ENCODE measurements around the gene DNAAF2. TPM values are rescaled to one million over a fixed set of nuclear protein-coding genes. Genes with fewer than 3 reads are reported as not detected.
"Not testable (repeated sequence)": the region's sequence is repeated elsewhere in the genome, so short reads cannot be mapped to it uniquely, and the experiment has no call there.

Gene DNAAF2
- total RNA-seq, 1 donor from 2014 or later = 17.4 TPM

DNA sequence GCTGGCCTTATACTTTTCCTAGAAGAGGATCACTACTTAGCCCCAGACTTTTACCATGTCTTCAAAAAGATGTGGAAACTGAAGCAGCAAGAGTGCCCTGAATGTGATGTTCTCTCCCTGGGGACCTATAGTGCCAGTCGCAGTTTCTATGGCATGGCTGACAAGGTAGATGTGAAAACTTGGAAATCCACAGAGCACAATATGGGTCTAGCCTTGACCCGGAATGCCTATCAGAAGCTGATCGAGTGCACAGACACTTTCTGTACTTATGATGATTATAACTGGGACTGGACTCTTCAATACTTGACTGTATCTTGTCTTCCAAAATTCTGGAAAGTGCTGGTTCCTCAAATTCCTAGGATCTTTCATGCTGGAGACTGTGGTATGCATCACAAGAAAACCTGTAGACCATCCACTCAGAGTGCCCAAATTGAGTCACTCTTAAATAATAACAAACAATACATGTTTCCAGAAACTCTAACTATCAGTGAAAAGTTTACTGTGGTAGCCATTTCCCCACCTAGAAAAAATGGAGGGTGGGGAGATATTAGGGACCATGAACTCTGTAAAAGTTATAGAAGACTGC is 12.9 kb downstream of the DNAAF2 start:
- no peak for DNase-seq (ENCODE audit: low read depth)

GRCh38 chr14:49621114-49621881 is 13.7 kb downstream of the DNAAF2 start:
- no peak for DNase-seq (ENCODE audit: low read depth)

GRCh38 chr14:49620182-49621113 is 14.6 kb downstream of the DNAAF2 start, which contains the start of the genes MGAT2 and RPL36AL:
TSS of gene MGAT2 (plus strand) at chr14:49620799. CDS start at chr14:49621269, 470 bp downstream.
TSS of gene RPL36AL (minus strand) at chr14:49620626. CDS start at chr14:49619104, 1,522 bp downstream.
- peak; percentile 95 for DNase-seq (ENCODE audit: low read depth)

GRCh38 chr14:49619730-49620129 is 15.3 kb downstream of the DNAAF2 start:
- DNase-seq (ENCODE audit: low read depth) = no peak

DNA sequence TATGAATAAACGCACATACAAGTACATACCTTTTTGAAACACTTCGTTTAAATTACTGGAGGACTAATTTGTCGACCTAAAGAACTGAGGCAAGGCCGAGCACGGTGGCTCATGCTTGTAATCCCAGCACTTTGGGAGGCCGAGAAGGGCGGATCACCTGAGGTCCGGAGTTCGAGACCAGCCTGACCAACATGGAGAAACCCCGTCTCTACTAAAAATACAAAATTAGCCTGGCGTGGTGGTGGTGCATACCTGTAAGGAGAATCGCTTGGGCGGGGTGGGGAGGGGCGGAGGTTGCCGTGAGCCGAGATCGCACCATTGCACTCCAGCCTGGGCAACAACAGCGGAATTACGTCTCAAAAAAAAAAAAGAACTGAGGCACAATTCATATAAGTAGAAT is 15.8 kb downstream of the DNAAF2 start:
- not testable (repeated sequence) for DNase-seq (ENCODE audit: low read depth)

- DNase-seq (ENCODE audit: low read depth) = no peak
Observed at GRCh38 chr14:49617852-49618519, 17.1 kb downstream of the DNAAF2 start.

- DNase-seq (ENCODE audit: low read depth) = no peak
Observed at GRCh38 chr14:49615776-49616175, 19.3 kb downstream of the DNAAF2 start.

DNA sequence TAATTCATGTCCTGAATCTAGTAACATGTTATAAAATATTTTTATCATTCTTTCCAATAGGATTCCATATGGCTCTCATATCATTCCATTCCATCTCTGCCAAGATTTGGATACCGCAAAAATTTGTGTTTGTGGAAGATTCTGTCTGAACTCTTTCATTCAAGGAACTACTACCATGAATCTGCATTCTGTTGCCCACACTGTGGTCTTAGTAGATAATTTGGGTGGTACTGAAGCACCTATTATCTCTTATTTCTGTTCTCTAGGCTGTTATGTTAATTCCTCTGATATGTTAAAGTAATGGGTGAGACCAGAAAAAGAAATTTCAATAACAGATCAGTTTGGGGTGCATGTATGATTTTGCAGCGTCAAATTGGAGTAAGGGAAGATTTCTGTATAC is 20.8 kb downstream of the DNAAF2 start:
- DNase-seq (ENCODE audit: low read depth) = no peak

GRCh38 chr14:49612671-49613070 is 22.4 kb downstream of the DNAAF2 start:
- no peak for DNase-seq (ENCODE audit: low read depth)

- no peak for DNase-seq (ENCODE audit: low read depth)
Observed at GRCh38 chr14:49612251-49612650, 22.8 kb downstream of the DNAAF2 start.

DNA sequence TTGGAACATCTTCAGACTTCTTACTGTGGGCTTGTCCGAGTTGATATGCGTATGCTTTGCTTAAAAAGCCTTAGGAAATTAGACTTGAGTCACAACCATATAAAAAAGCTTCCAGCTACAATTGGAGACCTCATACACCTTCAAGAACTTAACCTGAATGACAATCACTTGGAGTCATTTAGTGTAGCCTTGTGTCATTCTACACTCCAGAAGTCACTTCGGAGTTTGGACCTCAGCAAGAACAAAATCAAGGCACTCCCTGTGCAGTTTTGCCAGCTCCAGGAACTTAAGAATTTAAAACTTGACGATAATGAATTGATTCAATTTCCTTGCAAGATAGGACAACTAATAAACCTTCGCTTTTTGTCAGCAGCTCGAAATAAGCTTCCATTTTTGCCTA is 27.5 kb downstream of the DNAAF2 start:
- no peak for DNase-seq (ENCODE audit: low read depth)

DNA sequence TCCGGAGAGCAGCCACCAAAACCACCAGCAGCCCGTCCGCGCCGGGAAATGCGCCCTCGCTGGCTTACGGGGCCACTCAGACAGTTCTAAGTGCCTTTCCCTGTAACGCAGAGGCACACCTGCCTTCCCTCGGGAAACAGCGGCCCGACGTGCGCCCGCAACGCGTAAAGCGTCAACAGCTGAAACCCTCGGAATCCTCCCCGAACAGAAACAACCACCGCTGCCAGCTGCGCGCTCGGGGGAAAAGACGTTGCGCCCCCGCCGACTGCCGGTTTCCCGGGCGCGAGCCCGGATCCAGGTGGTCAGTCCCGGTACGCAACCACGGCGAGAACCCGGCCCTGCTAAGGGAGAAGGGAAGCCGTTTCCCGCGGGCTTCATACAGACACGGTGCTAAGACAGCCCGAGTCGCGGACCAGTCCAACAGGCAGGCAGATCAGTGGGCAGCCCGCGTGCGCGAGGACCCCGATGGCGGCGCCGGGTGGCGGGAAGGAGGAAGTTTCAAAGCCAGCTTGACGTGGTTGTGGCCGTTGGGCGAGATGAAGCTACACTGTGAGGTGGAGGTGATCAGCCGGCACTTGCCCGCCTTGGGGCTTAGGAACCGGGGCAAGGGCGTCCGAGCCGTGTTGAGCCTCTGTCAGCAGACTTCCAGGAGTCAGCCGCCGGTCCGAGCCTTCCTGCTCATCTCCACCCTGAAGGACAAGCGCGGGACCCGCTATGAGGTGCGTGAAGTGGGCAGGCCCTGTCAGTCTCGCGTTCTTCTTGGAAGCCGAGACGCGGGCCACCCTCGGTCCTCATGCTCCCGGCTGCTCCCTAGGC is 36.4 kb downstream of the DNAAF2 start, which contains the start of gene LRR1:
Gene LRR1, plus strand, starts transcription at position 456 of the 816 bp plus-strand sequence. Its CDS starts 81 bp downstream, at position 537.
- DNase-seq (ENCODE audit: low read depth) = peak; percentile 63

- DNase-seq (ENCODE audit: low read depth) = no peak
Observed at GRCh38 chr14:49598189-49598484, 36.9 kb downstream of the DNAAF2 start.

DNA sequence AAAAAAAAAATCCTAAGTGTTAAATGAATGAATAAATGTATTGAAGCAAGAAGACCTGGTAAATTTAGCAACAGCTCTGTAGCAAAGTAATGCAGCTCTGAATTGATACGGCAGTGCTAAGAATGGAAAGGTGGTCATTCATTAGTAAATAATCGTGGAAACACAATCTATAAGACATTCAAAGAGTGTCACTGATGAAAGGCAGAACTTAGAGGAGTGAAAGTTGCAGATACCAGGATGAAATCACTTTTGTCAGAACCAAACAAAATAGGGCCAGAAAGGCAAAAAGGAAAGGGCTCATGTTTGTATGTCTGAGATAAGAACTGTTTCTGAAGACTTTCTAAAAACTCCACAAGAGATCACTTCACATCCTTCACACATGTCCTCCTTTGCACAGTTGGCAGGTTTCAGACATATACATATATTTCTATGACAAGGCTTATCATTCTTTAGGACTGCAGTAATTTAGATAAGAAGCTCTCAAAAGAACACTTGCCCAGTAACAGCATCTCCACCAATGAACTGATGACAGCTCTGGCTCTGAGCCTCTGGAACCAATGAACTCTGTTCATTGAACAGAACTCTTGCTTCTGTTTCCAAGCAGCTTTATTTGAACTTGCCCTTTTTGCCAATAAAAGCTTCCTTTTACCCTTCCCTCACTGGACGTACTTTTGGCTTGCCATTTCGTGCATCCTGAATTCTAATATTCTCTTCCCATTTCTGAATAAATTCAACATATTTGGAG is 40.5 kb downstream of the DNAAF2 start:
- DNase-seq (ENCODE audit: low read depth) = peak; percentile 36

DNA sequence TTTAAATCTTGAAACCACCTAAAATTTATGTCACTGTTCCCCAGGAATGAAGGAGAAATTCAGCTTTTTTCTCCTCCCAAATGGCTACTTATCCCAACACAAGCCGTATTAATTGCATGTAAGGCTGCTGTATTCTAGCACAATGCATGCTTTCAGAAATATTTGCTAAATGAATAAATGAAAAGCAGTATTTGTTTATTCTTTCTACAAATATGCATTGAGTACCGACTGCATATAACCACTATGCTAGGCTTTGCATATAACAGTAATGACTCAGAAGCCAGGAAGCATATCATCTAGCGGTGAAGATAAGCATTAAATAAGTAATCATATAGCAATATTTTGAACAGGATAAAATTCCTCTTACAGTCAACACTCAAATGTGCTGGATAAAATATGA is 42.0 kb downstream of the DNAAF2 start:
- DNase-seq (ENCODE audit: low read depth) = no peak

- no peak for DNase-seq (ENCODE audit: low read depth)
Observed at GRCh38 chr14:49589387-49589786, 45.7 kb downstream of the DNAAF2 start.

GRCh38 chr14:49586673-49587460 is 48.2 kb downstream of the DNAAF2 start:
- peak; percentile 78 for DNase-seq (ENCODE audit: low read depth)

GRCh38 chr14:49585803-49586672 is 49.0 kb downstream of the DNAAF2 start, which contains the start of gene RPS29:
TSS of gene RPS29 (minus strand) at chr14:49586380. CDS start at chr14:49586346, 34 bp downstream.
- DNase-seq (ENCODE audit: low read depth) = peak; percentile 98

All from renal cortical epithelial cell (primary cell).